HG03066 (cell line): ENCODE results near the gene CUZD1.

ENCODE experiments used
- ATAC-seq: cut with Tn5 transposase; IDR thresholded peaks from one replicate; pipeline ENCODE4 v1.9.1; 2021; ENCODE audit warnings: low read depth; ENCODE audit not compliant: unreplicated experiment

Gene CUZD1

GRCh38 chr10:122855745-122856144 is 10.1 kb upstream of the CUZD1 start:
- ATAC-seq, result no peak

- no peak for ATAC-seq
Observed at GRCh38 chr10:122854648-122855047, 9.0 kb upstream of the CUZD1 start.

- no peak for ATAC-seq
Observed at GRCh38 chr10:122853665-122854313, 8.1 kb upstream of the CUZD1 start.

- ATAC-seq, result no peak
Observed at GRCh38 chr10:122852261-122852660, 6.6 kb upstream of the CUZD1 start.

- no peak for ATAC-seq
Observed at GRCh38 chr10:122850705-122851640, 5.3 kb upstream of the CUZD1 start.

- ATAC-seq, result no peak
Observed at GRCh38 chr10:122849900-122850605, 4.4 kb upstream of the CUZD1 start.

GRCh38 chr10:122849090-122849489 is 3.4 kb upstream of the CUZD1 start:
- no peak for ATAC-seq

- no peak for ATAC-seq
Observed at GRCh38 chr10:122847782-122848604, 2.3 kb upstream of the CUZD1 start.

- no peak for ATAC-seq
Observed at GRCh38 chr10:122844146-122844545, 1.5 kb downstream of the CUZD1 start.

- no peak for ATAC-seq
Observed at GRCh38 chr10:122841569-122841968, 4.1 kb downstream of the CUZD1 start.

GRCh38 chr10:122839505-122839904 is 6.2 kb downstream of the CUZD1 start:
- ATAC-seq, result no peak

- ATAC-seq, result no peak
Observed at GRCh38 chr10:122838880-122839279, 6.8 kb downstream of the CUZD1 start.

GRCh38 chr10:122835908-122836307 is 9.7 kb downstream of the CUZD1 start:
- ATAC-seq, result no peak

- ATAC-seq, result no peak
Observed at GRCh38 chr10:122830965-122831353, 14.7 kb downstream of the CUZD1 start.

- ATAC-seq, result no peak
Observed at GRCh38 chr10:122830273-122830964, 15.2 kb downstream of the CUZD1 start.

- ATAC-seq, result no peak
Observed at GRCh38 chr10:122829454-122829853, 16.2 kb downstream of the CUZD1 start.

GRCh38 chr10:122828716-122829255 is 16.9 kb downstream of the CUZD1 start:
- ATAC-seq, result no peak

- ATAC-seq, result no peak
Observed at GRCh38 chr10:122827302-122827701, 18.4 kb downstream of the CUZD1 start.

GRCh38 chr10:122822973-122823690 is 22.5 kb downstream of the CUZD1 start:
- no peak for ATAC-seq
